ENCODE measurements around the gene TP53RK.

Gene TP53RK

DNA sequence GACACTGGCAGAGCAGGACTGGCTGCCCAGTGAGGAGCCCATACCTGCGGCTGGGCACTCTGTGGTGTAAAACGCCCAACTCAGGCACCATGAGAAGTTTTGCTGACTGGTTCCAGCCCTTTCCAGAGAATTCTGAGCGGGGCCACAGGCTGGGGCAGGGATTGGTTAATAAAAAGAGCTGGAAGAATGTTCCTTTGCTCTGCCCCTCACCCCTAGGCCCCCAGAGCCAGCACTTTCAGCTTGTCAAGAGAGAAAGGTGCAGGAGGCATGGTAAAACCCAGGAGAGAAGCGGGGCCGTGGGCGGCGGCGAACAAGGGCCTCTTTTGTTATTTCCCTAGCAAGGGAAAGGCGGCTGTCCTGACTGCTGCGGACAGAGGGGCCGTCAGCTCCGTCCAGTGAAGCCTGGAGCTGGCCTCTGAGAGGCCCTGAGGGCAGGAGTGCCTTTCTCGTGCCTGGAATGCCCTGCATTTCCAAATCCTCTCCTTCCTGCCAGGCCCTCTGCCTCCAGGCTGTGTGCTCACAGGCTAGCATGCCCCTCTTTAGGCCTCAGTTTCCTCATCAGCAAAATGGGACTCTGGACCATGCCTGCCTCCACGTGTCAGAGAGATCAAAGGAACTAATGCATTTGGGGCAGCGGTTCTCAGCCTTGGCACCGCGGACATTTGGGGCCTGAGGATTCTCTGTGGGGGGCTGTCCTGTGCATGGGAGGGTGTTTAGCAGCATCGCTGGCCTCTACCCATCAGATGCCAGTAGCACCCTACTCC lies 50.9 kb downstream of the TP53RK start:
- no peak for DNase-seq (ENCODE audit: low read depth in 2 of 2)

DNA sequence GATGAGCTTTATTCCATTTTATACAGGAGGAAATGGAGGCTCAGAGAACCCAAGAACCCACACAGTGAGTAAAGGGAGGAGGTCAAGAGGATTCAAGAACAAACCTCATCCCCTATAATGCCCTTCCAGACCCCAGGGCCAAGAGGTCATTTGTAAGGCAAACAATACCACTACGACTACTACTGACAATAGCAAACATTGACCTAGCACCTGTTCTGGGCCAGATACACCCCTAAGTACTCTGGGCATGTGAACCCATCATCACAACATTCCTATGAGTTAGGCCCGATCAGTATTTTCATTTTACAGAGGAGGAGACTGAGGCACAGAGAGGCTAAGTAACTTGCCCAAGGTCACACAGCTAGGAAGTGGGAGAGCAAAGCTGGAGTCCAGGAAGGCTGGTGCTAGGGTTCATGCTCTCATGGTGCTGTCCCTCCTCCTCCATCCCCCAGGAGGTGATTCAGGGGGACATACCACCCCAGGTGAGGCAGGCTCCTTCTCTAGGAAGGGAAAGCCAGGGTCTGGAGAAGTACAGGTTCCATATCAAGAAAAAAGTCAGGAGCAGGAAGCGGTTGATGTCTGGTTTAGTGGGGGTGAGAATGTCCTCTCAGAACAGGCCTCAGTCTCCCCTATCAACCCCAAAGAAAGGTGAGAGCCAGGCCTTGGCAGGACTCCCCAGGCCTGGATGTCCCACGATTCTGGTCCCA lies 51.7 kb downstream of the TP53RK start:
- no peak for DNase-seq (ENCODE audit: low read depth in 2 of 2)

DNA sequence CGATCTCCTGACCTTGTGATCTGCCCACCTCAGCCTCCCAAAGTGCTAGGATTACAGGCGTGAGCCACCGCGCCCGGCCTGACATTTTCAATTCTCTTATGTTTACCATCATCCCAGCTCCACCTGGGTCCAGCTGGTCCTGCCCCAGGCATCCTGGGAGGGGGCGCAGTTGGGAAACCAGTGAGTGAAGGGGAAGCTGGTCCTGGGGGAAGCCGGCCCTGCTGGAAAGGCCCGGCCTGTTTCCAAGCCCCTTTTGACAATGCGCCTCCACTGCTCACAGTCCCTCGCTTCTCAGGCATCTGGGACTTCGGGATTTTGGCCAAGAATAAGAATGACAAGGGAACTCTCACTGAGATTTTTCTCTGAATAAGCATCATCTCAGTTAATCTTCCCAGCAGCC lies 52.2 kb downstream of the TP53RK start:
- DNase-seq (ENCODE audit: low read depth in 2 of 2) = no peak

GRCh38 chr20:46636514-46636913 lies 52.7 kb downstream of the TP53RK start:
- DNase-seq (ENCODE audit: low read depth in 2 of 2) = no peak

DNA sequence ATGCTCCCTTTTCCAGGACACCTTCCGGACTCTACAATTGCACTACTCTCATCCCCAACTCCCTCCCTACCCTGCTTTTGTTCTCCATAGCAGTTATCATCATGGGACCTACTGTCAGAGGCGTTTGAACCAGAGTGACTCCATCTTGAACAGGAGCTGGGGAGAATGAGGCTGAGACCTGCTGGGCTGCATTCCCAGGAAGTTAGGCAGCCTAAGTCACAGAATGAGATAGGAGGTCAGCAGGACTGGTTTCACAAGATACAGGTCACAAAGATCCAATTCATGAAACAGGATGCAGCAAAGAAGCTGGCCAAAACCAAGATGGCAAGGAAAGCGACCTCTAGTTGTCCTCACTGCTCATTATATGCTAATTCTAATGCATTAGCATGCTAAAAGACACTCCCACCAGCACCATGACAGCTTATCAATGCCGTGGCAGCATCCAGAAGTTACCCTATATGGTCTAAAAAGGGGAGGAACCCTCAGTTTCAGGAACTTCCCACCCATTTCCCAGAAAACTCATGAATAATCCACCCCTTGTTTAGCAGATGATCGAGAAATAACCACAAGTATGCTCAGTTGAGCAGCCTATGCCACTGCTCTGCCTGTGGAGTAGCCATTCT lies 53.6 kb downstream of the TP53RK start:
- DNase-seq (ENCODE audit: low read depth in 2 of 2) = no peak

DNA sequence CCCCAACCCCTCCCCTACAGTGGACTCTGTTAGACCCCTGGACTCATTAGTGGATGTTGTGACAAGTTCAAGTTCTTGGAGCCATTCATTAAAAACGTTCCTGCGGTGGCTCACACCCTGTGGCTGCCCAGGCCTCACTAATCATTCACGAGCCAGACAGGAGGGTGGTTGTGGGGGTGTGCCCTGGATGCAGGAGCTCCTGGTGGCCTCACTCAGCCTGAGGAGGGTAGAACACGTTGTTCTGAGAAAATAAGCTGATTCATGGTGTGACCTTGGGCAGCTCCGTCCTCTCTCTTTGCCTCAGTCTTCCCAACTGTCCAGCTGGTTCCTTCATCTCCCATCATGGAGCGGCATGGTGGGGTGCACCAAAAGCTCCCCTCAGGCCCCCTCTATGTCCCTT lies 54.7 kb downstream of the TP53RK start:
- DNase-seq (ENCODE audit: low read depth in 2 of 2) = no peak
